NCI-H2081 (cell line): ENCODE results near the gene TMIGD1.
A peak's percentile ranks its signal among the peaks of the same experiment; 100 is the strongest.
"Not testable (repeated sequence)": the region's sequence is repeated elsewhere in the genome, so short reads cannot be mapped to it uniquely, and the experiment has no call there.

Experiments
- DNase-seq, 2 experiments: peaks; one replicate each; lab custom pipeline; 2025; lab: John Stamatoyannopoulos, UW

TMIGD1 gene

DNA sequence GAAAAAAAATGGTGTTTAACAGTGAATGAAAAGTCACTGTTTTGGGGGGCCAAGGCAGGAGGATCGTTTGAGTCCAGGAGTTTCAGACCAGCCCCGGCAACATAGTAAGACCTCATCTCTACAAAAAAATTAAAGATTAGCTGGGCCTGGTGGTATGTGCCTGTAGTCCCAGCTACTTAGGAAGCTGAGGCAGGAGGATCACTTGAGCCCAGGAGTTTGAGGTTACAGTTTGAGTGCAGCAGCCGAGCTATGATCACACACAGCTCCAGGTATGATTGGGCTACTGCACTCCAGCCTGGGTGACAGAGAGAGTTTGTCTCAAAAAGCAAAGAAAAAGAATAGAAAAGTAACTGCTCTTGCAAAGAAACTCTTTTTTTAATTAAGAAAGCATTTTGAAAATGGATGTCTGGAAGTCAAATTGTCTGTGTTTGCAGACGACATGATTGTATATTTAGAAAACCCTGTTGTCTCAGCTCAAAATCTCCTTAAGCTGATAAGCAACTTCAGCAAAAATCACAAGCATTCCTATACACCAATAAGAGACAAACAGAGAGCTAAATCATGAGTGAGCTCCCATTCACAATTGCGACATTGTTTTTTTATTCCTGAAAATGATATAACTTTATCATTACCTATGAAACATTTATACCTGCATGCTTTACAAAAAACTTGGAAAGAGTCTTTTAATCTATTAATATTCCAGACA is 24.4 kb upstream of the TMIGD1 start:
- DNase-seq: no peak

DNA sequence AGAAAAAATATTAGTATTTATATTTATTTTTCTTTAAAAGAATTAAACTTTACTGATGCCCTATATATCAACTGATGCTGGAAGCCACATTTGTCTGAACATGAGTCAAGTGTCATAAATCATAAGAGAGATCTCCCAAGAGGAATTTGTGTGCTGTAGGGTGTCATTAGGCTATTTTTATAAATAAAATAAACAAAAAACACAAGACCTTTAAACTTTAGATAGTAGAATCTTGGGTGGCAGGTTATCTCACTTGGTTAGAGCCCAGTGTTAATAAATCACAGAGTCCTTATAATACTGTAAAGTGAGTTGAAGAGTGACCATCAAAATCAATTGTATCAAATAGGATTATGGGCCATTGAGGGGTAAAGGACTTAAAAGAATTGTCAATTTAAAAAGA is 23.6 kb upstream of the TMIGD1 start:
- DNase-seq: no peak

DNA sequence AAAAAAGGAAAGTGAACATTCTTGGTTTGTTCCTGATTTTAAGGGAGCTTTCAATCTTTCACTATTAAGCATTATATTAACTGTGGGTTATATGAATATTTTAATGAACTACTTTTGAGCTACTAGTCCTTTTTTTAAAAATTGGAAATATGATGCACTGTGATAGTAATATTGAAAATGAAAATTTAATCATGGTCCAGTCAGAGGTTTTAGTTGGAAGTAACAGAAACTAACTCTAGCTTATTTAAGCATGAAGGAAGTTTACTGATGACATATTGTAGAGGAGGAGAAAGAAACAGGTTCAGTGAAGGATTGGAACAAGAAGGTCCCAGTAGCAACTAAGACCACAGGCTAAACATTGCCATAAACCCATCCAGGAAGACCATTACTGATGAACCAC is 20.8 kb upstream of the TMIGD1 start:
- DNase-seq: no peak

DNA sequence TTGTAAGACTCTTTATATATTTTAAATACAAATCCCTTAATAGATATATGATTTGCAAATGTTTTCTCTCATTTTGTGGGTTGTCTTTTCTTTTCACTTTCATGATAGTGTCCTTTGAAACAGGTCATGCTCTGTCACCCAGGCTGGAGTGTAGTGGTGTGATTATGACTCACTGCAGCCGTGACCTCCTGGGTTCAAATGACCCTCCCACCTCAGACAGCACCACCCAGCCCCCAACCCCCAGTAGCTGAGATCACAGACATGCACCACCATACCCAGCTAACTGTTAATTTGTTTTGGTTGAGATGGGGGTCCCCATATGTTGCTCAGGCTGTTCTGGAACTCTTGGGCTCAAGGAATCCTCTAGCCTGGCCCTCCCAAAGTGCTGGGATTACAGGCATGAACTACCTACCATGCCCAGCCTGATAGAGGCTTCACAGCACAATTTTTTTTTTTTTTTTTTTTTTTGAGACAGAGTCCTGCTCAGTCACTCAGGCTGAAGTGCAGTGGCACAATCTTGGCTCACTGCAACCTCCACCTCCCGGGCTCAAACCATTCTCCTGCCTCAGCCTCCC is 18.5 kb upstream of the TMIGD1 start:
- no peak for DNase-seq

GRCh38 chr17:30351735-30352134 is 17.9 kb upstream of the TMIGD1 start:
- no peak for DNase-seq

DNA sequence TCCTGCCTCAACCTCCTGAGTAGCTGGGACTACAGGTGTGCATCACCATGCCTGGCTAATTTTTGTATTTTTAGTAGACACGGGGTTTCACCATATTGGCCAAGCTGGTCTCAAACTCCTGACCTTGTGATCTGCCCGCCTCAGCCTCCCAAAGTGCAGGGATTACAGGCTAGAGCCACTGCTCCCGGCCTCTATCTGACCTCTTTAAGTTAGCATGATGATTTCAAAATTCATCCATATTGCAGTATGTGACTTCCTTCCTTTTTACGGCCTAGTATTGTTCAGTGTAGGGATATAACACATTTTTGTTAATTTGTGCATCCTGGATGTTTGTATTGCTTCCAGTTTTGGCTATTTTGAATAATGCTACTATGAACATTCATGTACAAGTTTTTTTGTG is 17.4 kb upstream of the TMIGD1 start:
- DNase-seq: not testable (repeated sequence)

GRCh38 chr17:30349252-30349651 is 15.4 kb upstream of the TMIGD1 start:
- no peak for DNase-seq

DNA sequence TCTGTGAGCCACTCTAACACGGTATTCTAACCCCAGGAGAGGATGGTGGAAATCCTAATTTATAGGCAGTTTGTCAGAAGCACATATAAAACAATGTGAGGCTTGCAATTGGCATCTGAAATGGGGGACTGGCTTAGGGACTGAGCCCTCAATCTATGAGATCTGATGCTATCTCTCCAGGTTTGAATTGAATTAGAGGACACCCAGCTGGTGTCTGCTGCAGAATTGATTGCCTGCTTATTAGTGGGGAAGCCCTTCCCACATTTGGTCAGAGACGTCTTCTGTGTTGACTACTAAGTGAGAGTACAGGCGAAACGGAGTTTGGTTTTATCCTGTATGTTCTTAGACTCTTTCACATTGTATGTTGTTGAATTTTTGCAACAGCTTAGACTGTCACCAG is 13.6 kb upstream of the TMIGD1 start:
- no peak for DNase-seq

- DNase-seq: no peak
Observed at GRCh38 chr17:30346221-30346795, 12.5 kb upstream of the TMIGD1 start.

GRCh38 chr17:30345527-30346075 is 11.7 kb upstream of the TMIGD1 start:
- no peak for DNase-seq

GRCh38 chr17:30345089-30345433 is 11.2 kb upstream of the TMIGD1 start:
- no peak for DNase-seq

GRCh38 chr17:30344283-30345088 is 10.6 kb upstream of the TMIGD1 start:
- peak; percentile 21 to 70 for DNase-seq

DNA sequence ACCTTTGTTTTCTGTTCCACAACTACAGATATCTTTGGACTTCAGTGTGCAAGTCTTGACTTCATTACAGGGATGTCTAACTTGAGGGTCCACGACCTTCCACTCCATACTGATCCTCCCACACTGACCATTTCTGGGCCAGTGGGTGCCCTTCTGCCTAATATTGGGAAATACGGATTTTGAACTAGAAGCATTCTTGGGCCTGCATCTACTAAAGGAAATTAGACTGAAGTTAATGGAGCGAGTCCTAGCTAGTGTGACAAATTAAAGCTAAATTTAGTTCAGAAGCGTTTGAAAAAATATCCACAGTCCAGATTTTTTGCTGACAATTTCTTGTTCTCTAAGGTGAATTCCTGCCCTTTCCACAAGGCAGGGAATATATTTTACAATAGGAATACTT is 9.9 kb upstream of the TMIGD1 start:
- no peak for DNase-seq

- DNase-seq: not testable (repeated sequence)
Observed at GRCh38 chr17:30343244-30343643, 9.4 kb upstream of the TMIGD1 start.

DNA sequence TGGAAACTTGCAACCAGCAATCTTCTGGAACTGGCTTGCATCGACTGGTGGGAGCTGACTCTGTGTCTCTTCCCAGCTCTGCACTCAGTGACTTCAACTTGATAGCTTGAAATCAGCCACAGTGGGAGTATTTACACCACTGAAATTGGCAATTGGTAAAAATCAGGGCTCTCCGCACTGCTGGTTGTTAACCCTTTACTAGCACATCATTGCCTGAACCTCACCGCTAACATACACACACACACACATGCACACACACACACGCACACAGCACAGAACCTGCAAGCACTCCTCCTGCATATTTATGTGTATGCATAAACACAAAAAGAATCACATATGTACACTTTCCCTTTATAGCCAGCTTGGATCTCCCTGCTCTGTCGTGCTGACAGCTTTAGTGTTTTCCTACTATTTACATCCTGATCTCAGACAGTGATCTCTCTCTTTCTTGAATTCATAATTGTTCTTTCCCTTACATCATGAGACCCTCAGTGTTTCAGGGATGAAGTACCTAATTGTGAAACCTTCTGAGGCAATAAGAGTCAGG is 7.9 kb upstream of the TMIGD1 start:
- no peak for DNase-seq

GRCh38 chr17:30340801-30341356 is 7.0 kb upstream of the TMIGD1 start:
- no peak for DNase-seq

- no peak for DNase-seq
Observed at GRCh38 chr17:30339086-30339485, 5.2 kb upstream of the TMIGD1 start.

- DNase-seq: no peak
Observed at GRCh38 chr17:30337393-30337999, 3.6 kb upstream of the TMIGD1 start.

DNA sequence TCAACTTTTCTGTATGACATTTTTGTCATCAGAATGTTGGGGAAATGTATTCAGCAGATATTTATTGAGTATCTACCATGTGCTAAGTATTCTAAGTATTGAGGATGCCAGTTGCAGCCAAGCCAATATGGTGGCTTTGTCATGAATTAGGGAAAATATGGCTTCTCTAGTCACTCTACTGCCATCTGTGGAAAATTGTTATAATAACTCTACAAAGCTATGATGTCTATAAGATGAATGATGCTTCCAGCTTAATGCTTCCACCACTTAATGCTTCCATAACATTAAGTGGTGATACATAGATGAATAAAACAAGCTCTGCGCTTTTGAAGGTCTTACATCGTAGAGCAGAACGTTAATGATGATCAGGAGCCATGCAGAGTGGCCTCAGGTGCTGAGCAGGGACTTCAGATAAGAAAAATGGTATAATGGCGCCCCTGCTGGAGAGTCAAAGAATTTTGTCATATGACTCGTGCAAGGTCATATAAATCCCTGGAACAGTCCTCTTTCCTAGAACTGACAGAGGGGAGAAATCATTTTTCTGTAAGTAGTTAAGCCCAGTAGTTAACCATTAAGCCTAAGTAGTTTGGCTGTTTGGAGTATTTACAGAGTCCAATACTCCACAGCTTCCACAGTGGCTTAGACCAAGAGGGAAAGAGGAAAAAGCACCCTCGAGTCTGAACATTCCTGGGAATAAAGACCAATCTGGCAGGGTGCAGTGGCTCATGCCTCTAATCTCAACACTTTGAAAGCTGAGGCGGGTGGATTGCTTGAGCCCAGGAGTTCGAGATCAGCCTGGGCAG is 2.7 kb upstream of the TMIGD1 start:
- DNase-seq: peak; percentile 67 to 76

GRCh38 chr17:30334421-30334820 is 564 bp upstream of the TMIGD1 start:
- DNase-seq: no peak

DNA sequence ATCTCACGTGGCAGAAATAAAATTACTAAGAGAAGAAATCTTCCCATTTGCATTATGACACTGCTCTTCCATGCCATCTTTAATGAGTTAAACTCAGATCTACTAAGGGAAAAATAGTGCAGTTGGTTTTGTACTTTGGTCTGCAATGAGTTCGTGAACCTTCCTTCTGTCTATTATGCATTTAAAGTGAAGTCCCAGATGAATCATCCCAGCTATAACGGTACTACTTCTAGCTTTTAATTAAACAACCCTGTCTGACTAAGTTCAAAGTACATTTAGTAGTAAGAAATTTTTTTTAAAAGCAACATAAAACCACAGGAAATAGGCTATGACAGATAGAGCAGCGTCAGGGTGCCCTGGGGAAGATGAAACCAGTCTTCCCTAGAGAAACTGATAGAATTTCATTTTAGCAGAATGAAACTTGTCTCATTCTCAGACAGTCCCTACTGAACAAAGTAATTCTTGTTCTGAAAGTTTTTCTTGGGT is 1.8 kb downstream of the TMIGD1 start:
- no peak for DNase-seq
